ENCODE results near the gene CARS2.

DNA sequence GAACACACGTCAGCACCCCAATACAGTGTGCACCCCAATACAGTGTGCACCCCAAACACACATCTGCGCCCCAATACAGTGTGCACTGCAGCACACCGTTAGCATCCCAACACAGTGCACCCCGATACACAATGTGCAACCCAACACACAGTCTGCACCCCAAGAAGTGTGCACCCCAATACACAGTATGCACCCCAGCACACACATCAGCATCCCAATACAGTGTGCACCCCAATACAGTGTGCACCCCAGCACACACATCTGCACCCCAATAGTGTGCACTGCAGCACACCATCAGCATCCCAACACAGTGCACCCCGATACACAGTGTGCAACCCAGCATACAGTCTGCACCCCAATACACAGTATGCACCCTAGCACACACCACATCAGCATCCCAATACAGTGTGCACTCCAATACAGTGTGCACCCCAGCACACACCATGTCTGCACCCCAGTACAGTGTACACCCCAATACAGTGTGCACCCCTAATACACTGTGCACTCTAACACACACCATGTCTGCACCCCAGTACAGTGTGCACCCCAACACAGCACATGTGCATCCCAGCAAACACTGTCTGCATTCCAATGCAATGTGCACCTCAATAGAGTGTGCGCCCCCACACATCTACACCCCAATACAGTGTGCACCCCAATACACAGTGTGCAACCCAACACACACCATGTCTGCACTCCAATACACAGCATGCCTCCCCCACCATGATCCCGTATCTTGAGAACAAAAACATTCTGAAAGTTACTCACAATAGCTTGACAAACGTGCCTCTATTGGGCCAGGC is 855 bp upstream of the CARS2 start:
- TF ChIP-seq, protein P1, sequence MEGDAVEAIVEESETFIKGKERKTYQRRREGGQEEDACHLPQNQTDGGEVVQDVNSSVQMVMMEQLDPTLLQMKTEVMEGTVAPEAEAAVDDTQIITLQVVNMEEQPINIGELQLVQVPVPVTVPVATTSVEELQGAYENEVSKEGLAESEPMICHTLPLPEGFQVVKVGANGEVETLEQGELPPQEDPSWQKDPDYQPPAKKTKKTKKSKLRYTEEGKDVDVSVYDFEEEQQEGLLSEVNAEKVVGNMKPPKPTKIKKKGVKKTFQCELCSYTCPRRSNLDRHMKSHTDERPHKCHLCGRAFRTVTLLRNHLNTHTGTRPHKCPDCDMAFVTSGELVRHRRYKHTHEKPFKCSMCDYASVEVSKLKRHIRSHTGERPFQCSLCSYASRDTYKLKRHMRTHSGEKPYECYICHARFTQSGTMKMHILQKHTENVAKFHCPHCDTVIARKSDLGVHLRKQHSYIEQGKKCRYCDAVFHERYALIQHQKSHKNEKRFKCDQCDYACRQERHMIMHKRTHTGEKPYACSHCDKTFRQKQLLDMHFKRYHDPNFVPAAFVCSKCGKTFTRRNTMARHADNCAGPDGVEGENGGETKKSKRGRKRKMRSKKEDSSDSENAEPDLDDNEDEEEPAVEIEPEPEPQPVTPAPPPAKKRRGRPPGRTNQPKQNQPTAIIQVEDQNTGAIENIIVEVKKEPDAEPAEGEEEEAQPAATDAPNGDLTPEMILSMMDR (IDR thresholded peaks at IDR 0.05): no peak
- TF ChIP-seq EP300 (IDR thresholded peaks at IDR 0.05) (no peak), POLR2A (IDR thresholded peaks at IDR 0.05) (no peak)

All from stomach (tissue), 4 donors.